Testis (tissue), 5 donors: ENCODE measurements around the gene CDY2A. TPM values are rescaled to one million over a fixed set of nuclear protein-coding genes. Genes with fewer than 3 reads are reported as not detected.
"Not testable (repeated sequence)": the region's sequence is repeated elsewhere in the genome, so short reads cannot be mapped to it uniquely, and the experiment has no call there.

Experiments used
- DNase-seq: peaks from one replicate; pipeline ENCODE4 v3.0.0-alpha.2; 2019
- H3K27ac ChIP-seq, 2 donors: fragments of 200-600 bp; sonication (generic); one replicate each; pipeline ENCODE4 v1.5.1; 2019
- H3K27me3 ChIP-seq: fragments of 200-600 bp; sonication (generic); one replicate; pipeline ENCODE4 v1.5.1; 2019
- H3K36me3 ChIP-seq: fragments of 200-600 bp; sonication (generic); one replicate; pipeline ENCODE4 v1.5.1; 2017; ENCODE audit warnings: low read depth; ENCODE audit errors: missing control alignments
- H3K4me1 ChIP-seq: fragments of 200-600 bp; sonication (generic); one replicate; pipeline ENCODE4 v1.5.1; 2019
- H3K4me3 ChIP-seq, 2 donors: fragments of 200-600 bp; sonication (generic); one replicate each; pipeline ENCODE4 v1.5.1; 2017 to 2019
- H3K9me3 ChIP-seq: fragments of 200-600 bp; sonication (generic); one replicate; pipeline ENCODE4 v1.5.1; 2017
- WGBS, 2 donors: methylation state at CpG; one replicate each; pipeline ENCODE4 v1.1.5; 2018; 5-methylcytosine and 5-hydroxymethylcytosine counted together
- intact Hi-C: fragments of 100-400 bp; cut with DNase I; formaldehyde crosslinking; loops from one replicate; pipeline ENCODE4 v1.15.1; 2023; ENCODE audit warnings: low total_unique reads
- long read RNA-seq, 2 donors: transcript quantifications; one replicate each; lab custom pipeline, GENCODE V29; 2026
- polyA plus RNA-seq: library from polyadenylated mRNA; stranded (reverse); fragments of 350-450 nt; fragmentation: Illumina TruSeq; extraction: RNeasy Lipid Tissue Mini Kit (QIAGEN cat#74804); gene quantifications from one replicate; pipeline ENCODE4 v1.2.3, GENCODE V29; 2014; ENCODE audit warnings: low read depth, low replicate concordance; ENCODE audit not compliant: insufficient read depth
- total RNA-seq, 2 donors: library from RNA; depleted of rRNA; stranded (reverse); fragments of >200 nt; gene quantifications; one replicate each; pipeline ENCODE4 v1.2.3, GENCODE V29; 2016

Gene CDY2A, protein sequence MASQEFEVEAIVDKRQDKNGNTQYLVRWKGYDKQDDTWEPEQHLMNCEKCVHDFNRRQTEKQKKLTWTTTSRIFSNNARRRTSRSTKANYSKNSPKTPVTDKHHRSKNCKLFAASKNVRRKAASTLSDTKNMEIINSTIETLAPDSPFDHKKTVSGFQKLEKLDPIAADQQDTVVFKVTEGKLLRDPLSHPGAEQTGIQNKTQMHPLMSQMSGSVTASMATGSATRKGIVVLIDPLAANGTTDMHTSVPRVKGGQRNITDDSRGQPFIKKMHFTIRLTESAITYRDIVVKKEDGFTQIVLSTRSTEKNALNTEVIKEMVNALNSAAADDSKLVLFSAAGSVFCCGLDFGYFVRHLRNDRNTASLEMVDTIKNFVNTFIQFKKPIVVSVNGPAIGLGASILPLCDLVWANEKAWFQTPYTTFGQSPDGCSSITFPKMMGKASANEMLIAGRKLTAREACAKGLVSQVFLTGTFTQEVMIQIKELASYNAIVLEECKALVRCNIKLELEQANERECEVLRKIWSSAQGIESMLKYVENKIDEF
- total RNA-seq (1 to 10 TPM in 1 of 2 donors, under 1 TPM in 1; 0.87 to 1.0 TPM), polyA plus RNA-seq (2.5 TPM)
- long read RNA-seq, donor 1: 0 reads
- long read RNA-seq, donor 2: 0 reads

DNA sequence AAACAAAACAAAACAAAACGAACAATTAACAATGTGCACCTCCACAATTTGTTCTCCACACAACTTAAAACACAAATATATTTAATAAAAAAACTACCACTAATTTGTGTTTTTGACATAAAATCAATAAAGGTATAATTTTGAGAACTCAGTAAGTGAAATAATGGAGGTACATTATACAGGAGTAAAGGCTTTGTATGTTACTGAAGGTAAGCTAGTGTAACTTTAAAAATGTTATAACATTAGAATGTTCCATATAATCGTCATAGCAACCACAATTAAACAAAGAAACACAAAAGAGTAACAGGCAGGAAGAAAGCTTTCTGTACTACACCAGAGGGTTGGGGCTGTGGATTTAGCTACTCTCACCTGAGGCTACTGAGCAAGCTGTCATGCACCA lies at the start of gene CDY2A:
Gene CDY2A (plus strand): TSS at position 301 of the 400 bp plus-strand sequence. CDS start 328 bp downstream, outside the sequence.
- intact Hi-C loops, H3K9me3 ChIP-seq, DNase-seq, H3K27ac ChIP-seq, H3K36me3 ChIP-seq, H3K4me1 ChIP-seq, H3K4me3 ChIP-seq, H3K27me3 ChIP-seq: not testable (repeated sequence)
- 43% methylated on average over 1 of the region's 2 CpGs; no CpG with 5 or more reads in 1 of the 2 donors for WGBS, 2 donors

DNA sequence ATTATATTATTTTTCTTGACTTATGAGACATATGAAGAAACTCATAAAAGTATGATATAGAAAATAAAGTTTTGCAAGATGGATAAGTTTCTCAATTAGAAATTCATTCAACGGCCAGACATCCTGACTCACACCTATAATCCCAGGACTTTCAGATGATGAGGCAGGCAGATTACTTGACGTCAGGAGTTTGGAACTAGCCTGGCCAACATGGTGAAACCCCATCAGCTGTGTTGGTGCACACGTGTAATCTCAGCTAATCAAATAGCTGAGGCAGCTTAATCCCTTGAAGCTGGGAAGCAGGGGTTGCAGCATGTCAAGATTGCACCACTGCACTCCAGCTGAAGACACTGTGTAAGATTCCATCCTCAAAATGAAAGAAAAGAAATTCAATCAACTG lies 28.0 kb upstream of the CDY2A start:
- H3K36me3 ChIP-seq, H3K27ac ChIP-seq, H3K4me3 ChIP-seq, H3K27me3 ChIP-seq, DNase-seq, intact Hi-C loops, H3K4me1 ChIP-seq, H3K9me3 ChIP-seq: not testable (repeated sequence)
- WGBS, 2 donors: no CpG with 5 or more reads among the region's 3 CpGs

DNA sequence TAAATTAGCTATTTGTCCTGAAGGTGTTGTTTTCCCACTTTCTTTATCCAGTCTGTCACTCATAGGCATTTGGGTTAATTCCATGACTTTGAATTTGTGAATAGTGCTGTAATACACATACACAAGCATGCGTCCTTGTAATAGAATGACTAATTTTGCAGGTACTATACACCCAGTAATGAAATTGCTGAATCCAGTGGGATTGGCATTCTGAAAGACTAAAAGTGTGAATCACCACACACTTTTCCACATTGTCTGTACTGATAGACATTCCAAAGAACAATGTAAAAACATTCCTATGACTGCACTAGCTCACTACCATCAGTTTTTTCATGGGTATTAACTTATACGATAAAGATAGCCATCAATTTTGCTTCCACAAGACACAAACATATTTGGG lies 27.3 kb upstream of the CDY2A start:
- H3K27me3 ChIP-seq, intact Hi-C loops, H3K27ac ChIP-seq, H3K4me3 ChIP-seq, DNase-seq, H3K36me3 ChIP-seq, H3K4me1 ChIP-seq, H3K9me3 ChIP-seq: not testable (repeated sequence)
- no CpG with 5 or more reads among the region's 2 CpGs for WGBS, 2 donors

DNA sequence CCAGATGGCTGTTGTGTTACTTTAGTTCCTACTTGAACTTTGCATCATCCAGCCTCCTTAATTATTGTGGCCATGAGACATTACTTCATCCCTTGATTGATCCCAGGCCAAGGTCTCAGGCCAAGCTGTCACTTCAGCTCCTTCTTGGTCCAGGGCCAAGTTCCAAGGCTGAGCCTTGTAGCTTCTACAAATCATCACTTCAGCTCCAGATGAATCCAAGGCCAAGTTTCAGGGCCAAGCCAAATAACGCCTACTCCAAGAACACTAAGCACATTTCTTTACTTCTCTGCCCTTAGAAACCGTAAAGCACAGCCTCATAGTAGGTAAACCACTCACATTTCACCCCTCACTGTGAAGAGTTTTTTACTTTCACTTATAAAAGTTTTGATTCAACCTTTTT lies 1.7 kb upstream of the CDY2A start:
- intact Hi-C loops, H3K27ac ChIP-seq, DNase-seq, H3K4me1 ChIP-seq, H3K27me3 ChIP-seq, H3K36me3 ChIP-seq, H3K4me3 ChIP-seq, H3K9me3 ChIP-seq: not testable (repeated sequence)
- no CpG with 5 or more reads among the region's 2 CpGs for WGBS, 2 donors

DNA sequence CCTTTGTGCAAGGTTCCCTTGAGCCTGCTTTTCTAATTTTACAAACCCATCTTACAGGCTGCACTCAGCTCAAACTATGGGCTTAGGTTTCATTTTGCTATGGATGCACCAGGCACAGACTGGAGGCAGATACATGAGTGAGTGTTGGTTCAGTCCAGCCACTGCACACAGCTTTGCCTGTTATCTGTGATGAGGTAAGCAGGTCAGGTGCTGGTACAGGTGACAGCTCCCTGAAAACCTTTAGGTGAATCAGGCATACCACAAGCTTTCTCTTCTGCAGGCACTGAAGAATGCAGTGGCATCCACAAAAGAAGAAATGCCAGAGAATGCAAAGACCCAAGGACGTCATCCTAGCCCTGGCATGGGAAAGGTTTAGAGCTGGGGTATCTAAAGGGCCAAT lies 3.3 kb downstream of the CDY2A start:
- H3K9me3 ChIP-seq, DNase-seq, H3K4me3 ChIP-seq, H3K27ac ChIP-seq, intact Hi-C loops, H3K4me1 ChIP-seq, H3K27me3 ChIP-seq, H3K36me3 ChIP-seq: not testable (repeated sequence)
- WGBS, 2 donors: no CpG with 5 or more reads among the region's 1 CpG

DNA sequence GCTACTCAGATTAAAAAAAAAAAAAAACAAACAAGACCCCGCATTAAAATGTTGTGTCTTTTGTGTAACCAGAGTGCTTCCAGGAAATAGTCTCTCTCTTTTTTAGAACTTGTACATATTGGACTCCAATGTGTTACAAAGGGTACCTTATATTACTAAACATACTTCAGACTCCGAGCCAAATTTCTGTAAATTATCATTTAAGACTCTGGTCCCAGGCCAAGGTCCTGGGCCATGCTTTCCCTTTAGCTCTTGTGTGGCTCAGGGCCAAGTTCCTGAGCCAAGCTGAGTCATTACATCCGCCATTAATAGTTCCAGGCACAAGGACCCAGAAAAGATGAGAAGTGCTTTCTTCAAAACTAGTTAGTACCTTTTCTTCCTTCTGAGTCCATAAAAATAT lies 4.6 kb downstream of the CDY2A start:
- H3K27me3 ChIP-seq, H3K27ac ChIP-seq, H3K4me3 ChIP-seq, intact Hi-C loops, H3K9me3 ChIP-seq, DNase-seq, H3K36me3 ChIP-seq, H3K4me1 ChIP-seq: not testable (repeated sequence)
- no CpG with 5 or more reads among the region's 3 CpGs for WGBS, 2 donors

DNA sequence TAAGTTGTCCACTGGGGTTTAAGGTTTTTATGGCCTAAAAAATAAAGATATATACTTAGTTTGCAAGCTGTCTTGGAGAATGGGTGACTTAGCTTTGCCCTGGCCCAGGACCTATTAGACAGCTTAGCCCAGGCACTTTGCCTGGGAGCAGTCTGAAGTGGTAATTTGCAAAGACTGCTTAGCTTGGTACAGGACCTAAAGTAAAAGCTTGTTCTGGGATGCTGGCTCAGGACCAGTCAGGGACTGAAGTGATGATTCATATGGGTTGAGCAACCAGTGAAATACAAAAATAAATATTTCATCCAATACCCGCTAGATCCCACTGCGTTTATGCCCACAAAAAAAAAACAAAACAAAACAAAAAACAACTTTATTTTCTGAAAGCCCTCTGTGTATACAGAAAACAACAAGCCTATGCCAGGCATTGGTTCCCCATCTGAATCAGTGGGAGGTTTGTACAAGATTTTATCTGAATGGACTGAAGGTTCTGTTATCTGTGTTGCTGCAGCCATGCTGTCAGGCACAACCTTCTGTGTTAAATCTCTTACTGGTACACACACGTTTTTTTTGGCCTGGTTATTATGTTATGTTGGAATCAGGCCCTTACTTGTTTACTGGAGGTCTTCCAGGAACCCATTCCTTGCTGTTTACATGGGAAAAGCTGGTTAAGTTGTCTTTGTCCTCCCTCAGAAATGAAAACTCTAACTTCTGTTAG lies 8.7 kb downstream of the CDY2A start:
- WGBS, 2 donors: no CpG with 5 or more reads among the region's 3 CpGs
- H3K36me3 ChIP-seq, H3K27me3 ChIP-seq, H3K4me3 ChIP-seq, H3K9me3 ChIP-seq, intact Hi-C loops, DNase-seq, H3K27ac ChIP-seq, H3K4me1 ChIP-seq: not testable (repeated sequence)

DNA sequence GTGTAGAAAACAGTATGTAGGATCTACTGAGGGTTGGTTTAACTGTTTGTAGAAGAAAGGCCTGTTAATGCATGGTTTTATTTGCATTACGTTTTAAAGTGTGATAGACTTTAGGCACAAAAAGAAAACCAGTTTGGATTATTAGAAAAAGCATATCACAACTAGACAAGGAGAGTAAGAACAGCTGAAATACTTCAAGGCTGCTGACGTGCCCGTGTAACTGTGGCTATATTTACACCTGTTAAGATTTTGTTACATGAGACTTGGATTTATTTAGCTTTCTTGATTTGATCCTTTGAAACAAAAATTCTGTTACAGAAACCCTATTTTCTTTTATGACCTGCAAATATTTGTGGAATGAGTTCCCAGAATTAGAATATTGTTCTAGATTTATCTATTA lies 9.3 kb downstream of the CDY2A start:
- H3K4me1 ChIP-seq, H3K4me3 ChIP-seq, H3K27me3 ChIP-seq, H3K36me3 ChIP-seq, H3K27ac ChIP-seq, H3K9me3 ChIP-seq, DNase-seq, intact Hi-C loops: not testable (repeated sequence)
- WGBS, 2 donors: no CpG with 5 or more reads among the region's 3 CpGs

DNA sequence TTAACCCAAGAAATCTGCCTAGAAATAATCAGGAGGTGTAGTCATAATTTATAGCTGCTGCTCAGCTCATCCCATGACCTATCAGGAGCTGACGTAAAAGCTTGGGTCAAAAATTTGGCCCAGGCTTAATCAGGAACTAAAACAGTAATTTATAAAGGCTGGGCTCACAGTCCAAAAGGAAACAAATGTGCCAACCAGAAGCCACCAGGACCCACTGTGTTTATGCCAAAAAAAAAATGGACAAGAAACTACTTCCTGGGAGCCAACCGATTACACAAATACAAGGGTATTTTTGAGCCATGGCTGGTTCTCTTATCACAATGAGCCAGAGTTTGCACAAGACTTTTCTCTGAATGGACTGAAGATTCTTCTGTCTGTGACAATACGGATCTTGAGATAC lies 19.4 kb downstream of the CDY2A start:
- H3K27me3 ChIP-seq, H3K27ac ChIP-seq, H3K36me3 ChIP-seq, H3K9me3 ChIP-seq, DNase-seq, H3K4me1 ChIP-seq, intact Hi-C loops, H3K4me3 ChIP-seq: not testable (repeated sequence)
- no CpG with 5 or more reads among the region's 3 CpGs for WGBS, 2 donors

DNA sequence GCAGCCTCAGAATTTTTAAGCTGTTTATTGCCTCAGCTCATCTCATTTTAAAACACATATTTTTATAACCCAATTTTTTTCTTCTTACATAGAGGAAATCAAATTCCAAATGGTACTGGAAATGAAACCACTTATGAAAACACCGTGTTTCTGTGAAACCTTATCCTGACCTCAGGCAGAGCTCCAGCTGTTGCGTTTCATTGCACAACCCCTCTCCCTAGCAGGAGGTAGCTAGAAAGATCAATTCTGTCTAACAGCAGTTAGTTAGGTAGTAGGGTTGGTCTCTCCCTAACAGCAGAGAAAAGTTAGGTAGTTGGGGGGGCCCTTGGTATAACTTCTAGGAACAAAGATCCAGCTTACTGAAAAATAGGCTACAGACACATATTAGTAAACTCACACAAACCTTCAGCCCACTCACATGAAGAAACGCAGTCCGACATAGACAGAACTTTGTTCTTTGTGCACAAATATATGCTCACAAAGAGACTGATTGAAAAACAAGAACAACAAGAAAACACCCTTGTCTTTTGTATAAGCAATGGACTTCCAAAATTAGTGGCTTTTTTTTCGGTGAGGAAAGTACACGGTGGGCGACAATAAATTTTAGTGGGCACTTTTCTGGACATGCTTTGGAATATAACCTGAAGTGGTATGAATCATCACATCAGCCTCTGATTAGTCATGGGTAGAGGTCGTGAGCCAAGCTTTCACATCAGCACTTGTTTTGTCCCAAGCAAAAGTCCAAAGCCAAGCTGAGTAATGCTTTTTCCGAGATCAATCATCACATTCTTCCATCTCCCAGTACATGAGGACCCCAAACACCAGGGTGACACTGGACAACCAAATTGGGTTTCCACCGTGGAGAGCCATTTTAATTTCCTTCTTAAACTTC lies 22.8 kb downstream of the CDY2A start:
- DNase-seq, intact Hi-C loops, H3K9me3 ChIP-seq, H3K4me3 ChIP-seq, H3K4me1 ChIP-seq, H3K36me3 ChIP-seq, H3K27me3 ChIP-seq, H3K27ac ChIP-seq: not testable (repeated sequence)
- no CpG with 5 or more reads among the region's 10 CpGs for WGBS, 2 donors

DNA sequence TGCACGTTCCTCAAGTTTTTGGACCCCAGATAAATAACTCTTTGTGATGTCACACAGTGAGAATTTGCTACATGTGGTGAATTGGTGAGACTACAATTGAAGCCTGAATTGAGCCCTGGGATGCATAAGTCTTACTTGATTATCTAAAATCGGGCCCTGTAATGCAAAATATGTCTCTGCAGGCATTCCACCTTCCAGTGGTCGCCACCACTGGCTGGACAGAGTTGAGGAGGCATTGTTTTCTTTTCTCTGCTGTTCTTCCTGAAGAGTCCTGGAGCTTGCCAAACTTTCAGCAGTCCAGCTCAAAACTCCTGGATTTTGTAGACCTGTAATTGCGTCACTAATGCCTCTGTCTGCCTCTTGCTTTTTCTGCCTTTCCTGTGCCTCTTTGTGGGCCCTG lies 23.5 kb downstream of the CDY2A start:
- H3K9me3 ChIP-seq, H3K27ac ChIP-seq, H3K4me3 ChIP-seq, H3K4me1 ChIP-seq, intact Hi-C loops, H3K27me3 ChIP-seq, DNase-seq, H3K36me3 ChIP-seq: not testable (repeated sequence)
- no CpG with 5 or more reads among the region's 4 CpGs for WGBS, 2 donors
